KMS-11 (cell line): Measurements from ENCODE around the gene CLEC4G.

Experiments used
- H2AFZ ChIP-seq: fragments of 200-600 bp; sonication (generic); 2 replicates; pipeline ENCODE4 v1.6.1; 2016; ENCODE audit warnings: antibody characterized with exemption, mixed run types, low read depth
- H3K27ac ChIP-seq: fragments of 200-600 bp; sonication (generic); 2 replicates; pipeline ENCODE4 v1.6.1; 2016; ENCODE audit warnings: mild to moderate bottlenecking, mixed run types
- H3K27me3 ChIP-seq: fragments of 200-600 bp; sonication (generic); 2 replicates; pipeline ENCODE4 v1.6.1; 2017; ENCODE audit warnings: mild to moderate bottlenecking, low read depth, mixed run types, moderate library complexity; ENCODE audit not compliant: insufficient read depth
- H3K36me3 ChIP-seq: fragments of 200-600 bp; sonication (generic); 2 replicates; pipeline ENCODE4 v1.6.1; 2017; ENCODE audit warnings: mild to moderate bottlenecking, mixed run types; ENCODE audit not compliant: insufficient read depth
- H3K4me1 ChIP-seq: fragments of 200-600 bp; sonication (generic); 2 replicates; pipeline ENCODE4 v1.6.1; 2016; ENCODE audit warnings: mild to moderate bottlenecking, low read depth, mixed run types; ENCODE audit not compliant: poor library complexity, severe bottlenecking
- H3K4me2 ChIP-seq: fragments of 200-600 bp; sonication (generic); 2 replicates; pipeline ENCODE4 v1.7.0; 2016; ENCODE audit warnings: mild to moderate bottlenecking, mixed run types
- H3K4me3 ChIP-seq: fragments of 200-600 bp; sonication (generic); IDR thresholded peaks from 2 replicates; pipeline ENCODE4 v1.6.1; 2017; ENCODE audit warnings: low read depth, low read length, mixed read lengths; ENCODE audit not compliant: insufficient read depth
- H3K79me2 ChIP-seq: fragments of 200-600 bp; sonication (generic); 2 replicates; pipeline ENCODE4 v1.6.1; 2016; ENCODE audit warnings: low read depth, mixed run types; ENCODE audit not compliant: insufficient read depth
- H3K9ac ChIP-seq: fragments of 200-600 bp; sonication (generic); 2 replicates; pipeline ENCODE4 v1.6.1; 2016; ENCODE audit warnings: mild to moderate bottlenecking, mixed run types
- H4K20me1 ChIP-seq: fragments of 200-600 bp; sonication (generic); 2 replicates; pipeline ENCODE4 v1.6.1; 2016; ENCODE audit warnings: mild to moderate bottlenecking, mixed run types; ENCODE audit not compliant: insufficient read depth
- TF ChIP-seq, protein P1 (sequence below): fragments of 200-600 bp; sonication (generic); conservative IDR thresholded peaks from 2 replicates; pipeline ENCODE4 v1.6.1; 2017; ENCODE audit warnings: low read depth, mild to moderate bottlenecking, antibody characterized with exemption, low read length, moderate library complexity, mixed read lengths

The CLEC4G gene

DNA sequence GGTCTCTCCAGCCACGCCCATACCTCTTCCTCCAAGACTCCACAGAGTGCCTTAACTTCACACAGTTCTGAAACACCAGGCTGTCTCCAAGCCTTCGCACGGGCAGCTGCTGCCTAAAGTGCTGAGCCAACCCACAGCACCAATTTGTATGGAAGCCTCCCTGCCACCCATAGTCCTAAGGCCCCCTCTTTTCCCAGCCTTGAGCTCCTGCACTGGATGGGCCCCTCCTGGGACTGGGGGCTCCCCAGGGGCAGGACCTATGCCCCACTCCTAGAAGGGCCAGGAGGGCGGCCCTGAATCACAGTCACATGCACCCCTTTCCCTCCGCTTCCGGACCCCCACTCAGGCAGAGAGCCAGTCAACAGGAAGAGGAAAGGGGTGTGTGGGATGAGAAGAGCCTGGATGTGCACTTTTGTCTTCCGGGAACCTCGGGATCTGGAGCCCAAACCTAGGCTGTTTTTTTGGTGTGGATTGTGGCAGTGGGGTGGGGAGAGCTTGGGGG, 24.9 kb downstream of the CLEC4G start:
- Histone ChIP-seq H4K20me1 (no peaks in the 10 kb centered on the region), H3K79me2 (no peaks in the 10 kb centered on the region), H3K27me3 (peaks cover 51% of the 10 kb centered on the region; the same call in 1 of the 2 replicates), H3K9ac (no peak overlapping the region), H3K4me1 (no peaks in the 10 kb centered on the region), H3K4me2 (no peak overlapping the region), H2AFZ (no peak overlapping the region), H3K27ac (no peak overlapping the region), H3K4me3 (no peak overlapping the region), H3K36me3 (no peaks in the 10 kb centered on the region)
- TF ChIP-seq, protein P1, sequence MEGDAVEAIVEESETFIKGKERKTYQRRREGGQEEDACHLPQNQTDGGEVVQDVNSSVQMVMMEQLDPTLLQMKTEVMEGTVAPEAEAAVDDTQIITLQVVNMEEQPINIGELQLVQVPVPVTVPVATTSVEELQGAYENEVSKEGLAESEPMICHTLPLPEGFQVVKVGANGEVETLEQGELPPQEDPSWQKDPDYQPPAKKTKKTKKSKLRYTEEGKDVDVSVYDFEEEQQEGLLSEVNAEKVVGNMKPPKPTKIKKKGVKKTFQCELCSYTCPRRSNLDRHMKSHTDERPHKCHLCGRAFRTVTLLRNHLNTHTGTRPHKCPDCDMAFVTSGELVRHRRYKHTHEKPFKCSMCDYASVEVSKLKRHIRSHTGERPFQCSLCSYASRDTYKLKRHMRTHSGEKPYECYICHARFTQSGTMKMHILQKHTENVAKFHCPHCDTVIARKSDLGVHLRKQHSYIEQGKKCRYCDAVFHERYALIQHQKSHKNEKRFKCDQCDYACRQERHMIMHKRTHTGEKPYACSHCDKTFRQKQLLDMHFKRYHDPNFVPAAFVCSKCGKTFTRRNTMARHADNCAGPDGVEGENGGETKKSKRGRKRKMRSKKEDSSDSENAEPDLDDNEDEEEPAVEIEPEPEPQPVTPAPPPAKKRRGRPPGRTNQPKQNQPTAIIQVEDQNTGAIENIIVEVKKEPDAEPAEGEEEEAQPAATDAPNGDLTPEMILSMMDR, result no peak

DNA sequence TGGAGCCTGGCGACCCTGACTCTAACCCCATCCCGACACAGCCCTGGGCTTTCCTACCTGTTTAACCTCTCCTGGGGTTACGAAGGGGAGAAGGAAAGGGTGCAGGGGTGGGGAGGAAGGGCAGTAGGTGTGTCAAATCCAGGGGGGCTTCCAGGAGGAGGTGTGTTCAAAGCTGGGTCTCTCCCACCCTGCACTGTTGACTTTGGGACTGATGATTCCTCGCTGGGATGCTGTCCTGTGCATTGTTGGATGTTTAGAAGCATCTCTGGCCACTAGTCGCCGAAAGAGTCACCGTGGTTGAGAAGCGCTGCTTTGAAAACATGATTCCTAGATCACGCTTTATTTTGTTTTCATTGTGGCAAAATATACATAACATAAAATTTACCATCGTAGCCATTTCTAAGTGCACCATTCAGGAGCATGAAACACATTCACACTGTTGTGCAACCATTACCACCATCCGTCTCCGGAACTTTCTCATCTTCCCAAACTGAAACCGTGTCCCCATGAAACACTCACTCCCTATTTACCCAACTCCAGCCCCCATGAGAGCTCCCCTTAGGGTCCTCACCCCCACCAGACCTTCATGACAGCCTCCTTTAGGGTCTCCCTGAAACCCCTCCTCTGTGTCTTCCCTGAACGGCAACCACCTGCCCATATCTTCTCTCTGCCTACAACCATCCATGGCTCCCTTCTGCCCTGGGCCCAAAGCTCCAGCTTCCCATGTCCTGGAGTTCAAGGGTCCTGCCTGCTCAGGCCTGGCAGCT, 25.5 kb downstream of the CLEC4G start:
- Histone ChIP-seq H3K79me2 (no peaks in the 10 kb centered on the region), H3K9ac (no peak overlapping the region), H3K4me2 (no peak overlapping the region), H3K4me1 (no peaks in the 10 kb centered on the region), H3K27me3 (peaks cover 53% of the 10 kb centered on the region; the same call in 1 of the 2 replicates), H3K4me3 (no peak overlapping the region), H3K27ac (no peak overlapping the region), H3K36me3 (no peaks in the 10 kb centered on the region), H2AFZ (no peak overlapping the region), H4K20me1 (no peaks in the 10 kb centered on the region)
- TF ChIP-seq, protein P1, result no peak

DNA sequence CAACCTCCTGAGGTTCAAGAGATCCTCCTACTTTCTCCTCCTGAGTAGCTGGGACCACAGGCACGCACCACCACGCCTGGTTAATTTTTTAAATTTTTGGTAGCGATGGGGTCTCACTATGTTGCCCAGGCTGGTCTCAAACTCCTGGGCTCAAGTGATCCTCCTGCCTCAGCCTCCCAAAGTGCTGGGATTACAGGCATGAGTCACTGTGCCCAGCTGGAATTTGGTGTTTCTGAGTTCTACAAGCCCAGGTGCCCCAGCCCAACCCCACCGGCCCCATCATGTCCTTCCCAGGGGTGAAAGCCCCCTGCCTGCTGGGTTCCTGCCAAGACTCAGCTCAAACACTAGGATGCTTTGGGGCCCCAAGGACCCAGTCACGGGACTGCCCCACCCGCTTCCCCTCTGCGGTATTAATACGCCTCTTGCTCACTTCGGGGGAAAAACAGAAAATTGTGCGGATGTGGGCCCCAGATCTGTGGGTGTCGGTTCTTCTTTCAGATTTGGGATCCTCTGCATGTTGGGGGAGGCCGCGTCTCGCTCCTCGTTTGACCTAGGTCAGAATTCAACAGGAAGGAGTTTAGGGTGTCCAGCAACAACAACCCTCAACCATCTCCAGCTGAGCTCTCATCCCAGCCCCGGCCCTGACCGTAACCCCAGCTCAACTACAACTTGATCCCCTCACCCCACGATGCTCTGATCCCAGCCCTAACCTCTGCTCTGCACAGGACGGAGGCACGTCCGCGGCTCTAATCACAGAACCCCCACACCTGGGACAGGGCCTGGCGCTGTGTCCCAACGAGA, 26.3 kb downstream of the CLEC4G start:
- no peak overlapping the region for H3K4me3 ChIP-seq
- no peak overlapping the region for H3K4me2 ChIP-seq
- no peaks in the 10 kb centered on the region for H3K79me2 ChIP-seq
- no peaks in the 10 kb centered on the region for H4K20me1 ChIP-seq
- H2AFZ ChIP-seq, result no peak overlapping the region
- no peaks in the 10 kb centered on the region for H3K4me1 ChIP-seq
- TF ChIP-seq, protein P1, result no peak
- no peaks in the 10 kb centered on the region for H3K36me3 ChIP-seq
- no peak overlapping the region for H3K27ac ChIP-seq
- H3K9ac ChIP-seq, result no peak overlapping the region
- H3K27me3 ChIP-seq, result peaks cover 52% of the 10 kb centered on the region; the same call in 1 of the 2 replicates

DNA sequence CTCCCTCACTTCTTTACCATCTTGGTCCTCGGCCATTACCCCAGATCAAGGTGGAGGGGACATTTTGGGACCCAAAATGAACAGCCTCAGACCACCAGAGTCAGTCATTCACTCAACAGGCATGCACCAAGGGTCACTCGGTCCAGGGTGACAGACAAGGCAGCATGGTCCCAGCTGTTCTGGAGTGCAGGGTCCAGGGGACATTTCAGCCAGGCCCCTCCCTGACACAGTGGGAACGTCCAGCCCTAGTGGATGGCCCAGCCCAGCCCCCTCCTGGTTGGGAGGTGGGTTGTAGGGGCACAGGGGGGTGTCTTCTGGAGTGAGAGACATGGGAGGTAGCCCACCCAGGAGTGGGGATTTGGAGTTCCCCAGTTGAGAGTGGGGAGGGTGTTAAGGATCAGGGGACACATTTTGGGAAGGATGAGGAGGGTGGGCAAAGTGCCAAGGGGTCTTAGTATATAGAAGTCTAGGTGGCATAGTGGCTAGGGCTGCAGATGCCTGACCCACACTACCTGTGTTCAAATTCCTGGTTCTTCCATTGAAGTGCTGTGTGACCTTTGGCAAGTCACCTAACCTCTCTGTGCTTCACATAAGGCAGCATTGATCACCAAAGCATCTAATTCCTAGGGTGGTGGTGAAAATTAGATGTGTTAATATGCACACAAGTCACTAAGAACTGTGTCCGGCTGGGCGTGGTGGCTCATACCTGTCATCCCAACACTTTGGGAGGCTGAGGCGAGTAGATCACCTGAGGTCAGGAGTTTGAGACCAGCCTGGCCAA, 27.4 kb downstream of the CLEC4G start:
- no peaks in the 10 kb centered on the region for H3K36me3 ChIP-seq
- no peaks in the 10 kb centered on the region for H4K20me1 ChIP-seq
- no peak overlapping the region for H3K4me3 ChIP-seq
- H3K79me2 ChIP-seq, result no peaks in the 10 kb centered on the region
- H3K27ac ChIP-seq, result no peak overlapping the region
- no peak overlapping the region for H3K4me2 ChIP-seq
- TF ChIP-seq, protein P1, result no peak
- H3K27me3 ChIP-seq, result peaks cover 43% of the 10 kb centered on the region; the same call in 1 of the 2 replicates
- no peaks in the 10 kb centered on the region for H3K4me1 ChIP-seq
- no peak overlapping the region for H3K9ac ChIP-seq
- H2AFZ ChIP-seq, result no peak overlapping the region
